HG02623 (cell line): ENCODE results near the gene CATSPER1.

ENCODE experiments used
- ATAC-seq: cut with Tn5 transposase; IDR thresholded peaks from one replicate; pipeline ENCODE4 v1.9.1; 2021; ENCODE audit warnings: moderate library complexity; ENCODE audit not compliant: unreplicated experiment

The CATSPER1 gene

GRCh38 chr11:66003291-66003690, 23.0 kb downstream of the CATSPER1 start:
- no peak for ATAC-seq

- peak; percentile 42 for ATAC-seq
Measured at GRCh38 chr11:66002648-66003225, 23.5 kb downstream of the CATSPER1 start.

GRCh38 chr11:66001942-66002647, 24.2 kb downstream of the CATSPER1 start, which contains the start of the genes BANF1 and EIF1AD:
Gene BANF1, plus strand, starts transcription at chr11:66002503. Its CDS starts 748 bp downstream, at chr11:66003251.
Gene EIF1AD, minus strand, starts transcription at chr11:66002157. Its CDS starts 1,768 bp downstream, at chr11:66000389.
- ATAC-seq: peak; percentile 85

- no peak for ATAC-seq
Measured at GRCh38 chr11:65997286-65997685, 29.0 kb downstream of the CATSPER1 start.

DNA sequence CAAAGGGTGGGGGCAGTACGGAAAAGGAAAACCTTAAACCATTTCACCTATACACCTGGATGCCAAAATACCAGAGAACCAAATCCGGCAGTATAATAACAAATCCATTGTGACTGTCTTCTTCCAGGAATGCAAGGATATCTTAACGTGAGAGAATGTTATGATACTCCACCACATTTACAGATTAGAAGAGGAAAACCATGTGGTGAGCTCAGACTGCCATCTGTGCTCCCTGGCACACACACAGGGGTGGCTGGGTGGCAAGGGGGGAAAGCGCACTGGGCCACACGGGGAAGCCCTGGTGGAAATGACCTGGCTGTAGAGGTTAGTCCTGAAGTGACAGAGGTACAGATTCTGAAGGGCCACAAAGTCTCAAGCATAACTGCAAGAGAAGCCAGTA, 34.2 kb downstream of the CATSPER1 start:
- ATAC-seq: no peak

DNA sequence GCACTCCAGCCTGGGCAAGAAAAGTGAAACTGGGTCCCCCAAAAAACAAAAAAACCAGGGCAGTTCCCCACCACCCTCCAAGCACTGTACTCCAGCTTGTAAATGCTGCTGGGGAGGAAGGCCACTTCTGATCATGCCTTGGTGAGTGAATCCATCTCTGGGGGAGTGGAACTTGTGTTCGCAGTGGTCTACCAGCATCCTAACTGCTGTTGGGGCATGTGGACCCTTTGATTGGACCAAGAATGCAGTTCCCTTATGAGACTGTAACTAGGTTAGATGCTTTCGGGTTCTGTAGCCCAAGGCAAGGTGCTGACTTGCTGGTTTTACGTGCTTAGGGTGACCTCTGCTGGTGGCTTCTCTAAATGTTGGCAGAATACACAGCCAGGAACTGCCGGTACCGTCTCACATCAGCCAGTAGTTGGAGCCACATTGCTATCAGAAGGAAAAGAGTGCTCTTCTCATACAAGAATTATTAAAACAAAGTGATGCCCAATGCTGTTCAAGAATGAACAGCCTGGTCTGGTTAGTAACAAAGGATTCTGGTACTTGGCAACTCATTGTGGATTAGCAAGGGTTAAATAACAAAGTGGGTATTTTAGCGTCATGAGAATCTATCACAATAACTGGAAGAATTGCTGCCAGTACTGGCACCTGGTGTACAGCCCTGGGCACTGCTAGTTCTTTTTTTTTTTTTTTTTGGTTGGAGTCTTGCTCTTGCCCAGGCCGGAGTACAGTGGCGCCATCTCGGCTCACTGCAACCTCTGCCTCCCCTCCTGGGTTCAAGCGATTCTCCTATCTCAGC, 37.3 kb downstream of the CATSPER1 start:
- ATAC-seq: peak; percentile 90

DNA sequence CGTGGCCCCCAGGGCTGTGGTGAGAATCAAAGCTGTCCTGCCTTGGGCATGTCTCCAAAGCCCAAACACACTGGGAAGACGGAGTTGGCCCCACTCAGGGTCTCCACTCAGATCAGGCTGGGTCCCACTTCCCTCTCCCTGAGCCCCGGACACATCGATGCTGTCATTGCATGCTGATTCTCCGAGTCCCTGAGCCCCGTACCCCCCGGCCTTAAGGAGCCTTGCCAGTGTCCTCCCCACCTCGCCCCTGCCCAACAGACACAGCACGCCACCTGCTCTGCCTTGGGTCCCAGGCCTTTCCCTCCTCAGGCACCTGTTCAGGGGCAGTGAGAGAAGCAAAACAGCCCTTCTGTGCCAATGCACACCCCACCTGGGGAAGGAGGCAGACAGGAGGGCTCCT, 38.9 kb downstream of the CATSPER1 start:
- no peak for ATAC-seq

DNA sequence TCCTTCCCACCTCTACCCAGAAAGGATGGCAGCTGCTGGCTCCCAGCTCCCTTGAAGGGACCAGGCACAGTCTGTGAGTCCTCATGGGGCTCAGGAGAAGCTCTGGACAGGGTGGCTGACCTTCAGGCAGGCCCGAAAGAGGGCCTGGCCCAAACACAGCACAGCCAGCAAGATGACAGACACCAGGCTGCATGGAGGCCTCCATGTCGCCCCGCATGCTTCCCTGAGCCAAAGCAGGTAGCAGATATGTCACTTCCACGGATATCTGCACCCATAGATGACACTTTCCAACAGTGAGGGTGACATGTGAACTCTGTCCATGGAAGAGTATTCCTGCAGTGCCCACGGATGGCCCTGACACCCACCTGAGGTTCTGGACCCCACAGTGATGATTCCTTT, 42.7 kb downstream of the CATSPER1 start:
- no peak for ATAC-seq

GRCh38 chr11:65982824-65983588, 43.3 kb downstream of the CATSPER1 start:
- ATAC-seq: no peak

GRCh38 chr11:65981972-65982823, 44.1 kb downstream of the CATSPER1 start:
- no peak for ATAC-seq

DNA sequence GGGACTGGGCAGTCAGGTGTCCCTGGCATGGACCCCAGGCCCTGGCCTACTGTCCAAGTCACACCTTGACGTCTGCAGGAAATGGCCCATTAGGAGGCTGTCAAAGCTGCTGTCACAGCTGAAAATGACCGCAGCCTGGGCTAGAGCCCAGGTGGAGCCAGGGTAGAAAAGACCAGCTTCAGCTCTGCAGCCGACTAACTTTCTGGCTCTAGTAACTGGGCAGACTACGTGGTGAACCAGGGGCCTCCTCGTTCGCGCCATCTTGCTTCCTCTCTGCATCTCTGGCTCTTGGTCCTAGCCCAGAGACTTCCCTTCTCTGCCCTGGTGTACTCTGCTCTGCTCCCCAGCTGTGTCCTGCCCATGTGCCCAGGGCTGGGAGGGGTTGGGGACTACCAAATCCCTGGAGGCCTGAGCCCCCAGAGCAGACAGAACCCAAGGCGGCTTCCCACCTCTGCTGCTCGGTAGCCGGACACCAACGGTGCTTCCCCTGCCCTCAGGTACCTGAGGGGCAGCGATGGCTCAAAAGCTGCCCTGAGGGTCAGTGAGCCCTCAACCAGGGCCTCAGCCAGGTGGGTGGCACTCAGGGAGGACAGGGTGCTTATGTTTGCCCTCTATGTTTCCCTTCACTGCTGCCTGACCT, 45.1 kb downstream of the CATSPER1 start:
- ATAC-seq: no peak

DNA sequence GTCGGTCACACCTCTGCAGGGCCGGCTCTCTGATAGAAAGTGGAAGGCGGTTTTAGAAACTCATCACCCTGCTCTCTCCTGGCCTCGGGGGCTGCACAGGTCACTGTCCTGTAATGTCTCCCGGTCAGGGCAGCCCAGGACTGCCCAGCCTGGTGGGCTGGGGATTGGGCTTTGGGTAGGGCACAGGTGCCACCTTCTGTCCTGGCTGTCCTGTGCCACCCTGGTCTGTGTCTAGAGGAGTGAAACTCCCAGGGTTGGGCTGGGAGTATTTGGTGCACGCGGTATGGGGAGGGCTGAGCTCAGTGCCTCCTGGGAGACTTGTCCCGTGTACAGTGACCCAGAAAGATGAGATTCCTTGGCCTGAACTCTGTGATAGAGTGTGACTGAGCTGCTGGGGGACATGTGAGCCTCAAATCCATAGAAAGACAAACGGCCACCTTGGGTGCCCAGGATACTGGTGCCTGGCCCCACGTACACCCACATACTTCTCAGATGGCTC, 47.0 kb downstream of the CATSPER1 start:
- no peak for ATAC-seq

- no peak for ATAC-seq
Measured at GRCh38 chr11:65978391-65979238, 47.7 kb downstream of the CATSPER1 start.

DNA sequence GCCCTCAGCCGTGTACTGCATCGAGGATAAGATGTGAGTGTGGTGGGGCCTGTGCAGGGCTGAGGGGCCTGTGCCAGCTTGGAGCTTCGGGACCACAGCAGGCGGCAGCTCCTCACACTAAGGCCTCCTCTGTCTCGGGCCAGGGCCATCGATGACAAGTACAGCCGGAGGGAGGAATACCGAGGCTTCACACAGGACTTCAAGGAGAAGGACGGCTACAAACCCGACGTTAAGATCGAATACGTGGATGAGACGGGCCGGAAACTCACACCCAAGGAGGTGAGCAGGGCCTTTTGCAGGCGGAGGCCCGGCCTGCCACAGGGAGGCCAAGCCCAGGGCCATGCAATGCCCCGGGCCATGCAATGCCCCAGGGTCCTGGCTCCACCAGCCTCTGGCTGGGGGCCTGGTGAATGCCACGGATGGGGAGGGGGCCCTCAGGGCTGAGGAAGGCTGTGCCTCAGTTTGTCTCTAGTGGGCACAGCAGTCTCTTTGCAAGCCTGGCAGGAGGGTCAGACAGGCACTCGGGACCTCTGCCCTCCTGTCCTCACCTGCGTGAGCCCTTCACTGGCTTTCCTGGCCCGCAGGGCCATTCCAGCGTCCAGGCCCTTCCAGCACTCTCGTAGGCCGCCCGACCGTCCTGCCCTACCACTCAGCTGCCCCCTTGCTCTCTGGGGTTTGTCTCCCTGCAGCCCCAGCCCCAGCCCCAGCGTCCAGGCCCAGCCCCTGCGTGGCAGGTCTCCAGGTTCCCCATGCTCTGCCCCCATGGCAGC, 48.5 kb downstream of the CATSPER1 start:
- ATAC-seq: no peak

GRCh38 chr11:65976216-65977176, 49.8 kb downstream of the CATSPER1 start:
- no peak for ATAC-seq

DNA sequence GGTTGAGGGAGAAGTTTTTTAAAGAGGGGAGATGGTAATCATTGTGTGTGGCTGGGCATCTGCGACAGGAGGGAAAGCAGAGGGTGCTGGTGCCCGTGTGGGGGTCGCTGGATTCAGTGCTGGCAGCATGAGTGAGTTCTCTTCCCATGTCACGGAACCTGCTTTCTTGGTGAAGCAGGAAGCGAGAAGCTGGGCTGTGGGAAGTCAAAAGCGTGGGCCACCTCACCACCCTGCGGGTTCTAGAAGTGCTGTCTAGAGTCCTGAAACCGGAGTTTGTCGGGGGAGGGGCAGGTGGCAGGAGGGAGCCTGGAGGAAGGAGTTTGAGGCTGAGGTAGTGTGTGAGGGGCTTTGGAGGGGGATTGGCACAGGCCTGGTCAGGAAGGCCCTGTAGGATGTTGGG, 50.5 kb downstream of the CATSPER1 start:
- ATAC-seq: no peak
